ENCODE results near the gene SCN10A. TPM values are rescaled to one million over a fixed set of nuclear protein-coding genes. Genes with fewer than 3 reads are reported as not detected.
A peak's percentile ranks its signal among the peaks of the same experiment; 100 is the strongest.

Gene SCN10A
- total and polyA plus RNA-seq, 9 of the 15 experiments (the other 6 are each of a cell fraction or from before 2014, with no cell fraction given) = not detected

DNA sequence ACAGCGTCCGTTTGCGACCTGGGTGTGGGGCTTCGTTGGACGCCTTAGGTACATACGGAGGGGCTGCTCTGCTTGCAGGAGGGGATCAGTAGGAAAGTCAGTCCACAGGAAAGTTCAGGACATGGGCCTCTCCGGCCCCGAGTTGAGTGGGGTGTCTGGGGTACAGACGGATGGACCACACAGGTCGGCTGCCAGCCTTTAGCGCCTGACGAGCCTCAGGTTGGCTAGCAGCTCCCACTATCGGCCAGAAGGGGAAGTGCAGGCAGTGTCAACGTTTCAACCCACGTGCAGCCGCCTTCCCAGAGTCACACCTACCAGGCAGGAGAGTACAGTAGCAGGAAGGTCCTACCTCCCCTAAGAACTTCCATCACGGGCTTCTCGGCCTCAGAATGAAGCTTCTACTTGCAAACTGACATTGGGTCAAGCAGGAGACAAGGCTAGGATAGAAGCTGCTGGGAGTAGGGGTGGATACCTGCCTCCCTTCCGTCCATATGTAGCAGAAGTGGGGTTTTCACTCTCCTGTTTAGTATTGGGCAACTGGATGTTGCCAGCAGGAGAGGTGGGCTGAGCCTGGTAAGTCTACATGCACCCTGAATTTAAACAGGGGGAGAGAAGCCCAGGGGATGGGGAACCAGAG, 164.7 kb downstream of the SCN10A start (continued):
- TF ChIP-seq, protein P1, sequence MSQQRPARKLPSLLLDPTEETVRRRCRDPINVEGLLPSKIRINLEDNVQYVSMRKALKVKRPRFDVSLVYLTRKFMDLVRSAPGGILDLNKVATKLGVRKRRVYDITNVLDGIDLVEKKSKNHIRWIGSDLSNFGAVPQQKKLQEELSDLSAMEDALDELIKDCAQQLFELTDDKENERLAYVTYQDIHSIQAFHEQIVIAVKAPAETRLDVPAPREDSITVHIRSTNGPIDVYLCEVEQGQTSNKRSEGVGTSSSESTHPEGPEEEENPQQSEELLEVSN (IDR thresholded peaks at IDR 0.05; ENCODE audit: borderline replicate concordance in 1 of 2, extremely low read depth in 1 of 2, insufficient read depth in 1 of 2, insufficient read length in 1 of 2, low read depth in 1 of 2, low read length in 1 of 2, poor library complexity in 1 of 2, severe bottlenecking in 1 of 2) = peak; percentile 97 to 98
- TF ChIP-seq BDP1 (IDR thresholded peaks at IDR 0.05; ENCODE audit: insufficient read depth, insufficient read length) (no peak), ZKSCAN1 (IDR thresholded peaks at IDR 0.05; ENCODE audit: low read depth, low read length) (no peak), ZEB2 (IDR thresholded peaks at IDR 0.05) (no peak), NR3C1 (CRISPR knock-in tag; IDR thresholded peaks at IDR 0.05) (peak; percentile 18; the same call in 1 of the 2 replicates), JUND (IDR thresholded peaks at IDR 0.05; ENCODE audit: borderline replicate concordance, low read depth, low read length) (peak; percentile 24; the same call in 1 of the 2 replicates), JUND (tag; IDR thresholded peaks at IDR 0.05; ENCODE audit: borderline replicate concordance, low read depth, low read length) (peak; percentile 33; the same call in 1 of the 3 replicates), KAT8 (IDR thresholded peaks at IDR 0.05; ENCODE audit: low read depth) (no peak), KLF16 (IDR thresholded peaks at IDR 0.05) (peak; percentile 21; the same call in 1 of the 2 replicates), YY1 (IDR thresholded peaks at IDR 0.05; ENCODE audit: borderline replicate concordance in 1 of 3, control insufficient read depth in 1 of 3, extremely low read depth in 1 of 3, insufficient read depth in 3 of 3, insufficient read length in 1 of 3, insufficient replicate concordance in 2 of 3, low read depth in 1 of 3, low read length in 2 of 3) (peak in 1 of 3 experiments; percentile 30), CCNT2 (IDR thresholded peaks at IDR 0.05; ENCODE audit: borderline replicate concordance, extremely low read depth, insufficient read length, low read depth, low read length) (no peak), ZNF830 (CRISPR knock-in tag; IDR thresholded peaks at IDR 0.05) (0 out of 2 replicates have a peak, but pooled peaks have one; percentile 17), SMAD3 (CRISPR knock-in tag; conservative IDR thresholded peaks at IDR 0.05) (no peak), STAG1 (CRISPR knock-in tag; IDR thresholded peaks at IDR 0.05; ENCODE audit: borderline replicate concordance) (peak; percentile 53; the same call in 1 of the 2 replicates), NCOR1 (IDR thresholded peaks at IDR 0.05) (no peak)
- TF ChIP-seq, protein P2, sequence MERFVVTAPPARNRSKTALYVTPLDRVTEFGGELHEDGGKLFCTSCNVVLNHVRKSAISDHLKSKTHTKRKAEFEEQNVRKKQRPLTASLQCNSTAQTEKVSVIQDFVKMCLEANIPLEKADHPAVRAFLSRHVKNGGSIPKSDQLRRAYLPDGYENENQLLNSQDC (CRISPR knock-in tag; IDR thresholded peaks at IDR 0.05) = no peak
- TF ChIP-seq, protein P3, sequence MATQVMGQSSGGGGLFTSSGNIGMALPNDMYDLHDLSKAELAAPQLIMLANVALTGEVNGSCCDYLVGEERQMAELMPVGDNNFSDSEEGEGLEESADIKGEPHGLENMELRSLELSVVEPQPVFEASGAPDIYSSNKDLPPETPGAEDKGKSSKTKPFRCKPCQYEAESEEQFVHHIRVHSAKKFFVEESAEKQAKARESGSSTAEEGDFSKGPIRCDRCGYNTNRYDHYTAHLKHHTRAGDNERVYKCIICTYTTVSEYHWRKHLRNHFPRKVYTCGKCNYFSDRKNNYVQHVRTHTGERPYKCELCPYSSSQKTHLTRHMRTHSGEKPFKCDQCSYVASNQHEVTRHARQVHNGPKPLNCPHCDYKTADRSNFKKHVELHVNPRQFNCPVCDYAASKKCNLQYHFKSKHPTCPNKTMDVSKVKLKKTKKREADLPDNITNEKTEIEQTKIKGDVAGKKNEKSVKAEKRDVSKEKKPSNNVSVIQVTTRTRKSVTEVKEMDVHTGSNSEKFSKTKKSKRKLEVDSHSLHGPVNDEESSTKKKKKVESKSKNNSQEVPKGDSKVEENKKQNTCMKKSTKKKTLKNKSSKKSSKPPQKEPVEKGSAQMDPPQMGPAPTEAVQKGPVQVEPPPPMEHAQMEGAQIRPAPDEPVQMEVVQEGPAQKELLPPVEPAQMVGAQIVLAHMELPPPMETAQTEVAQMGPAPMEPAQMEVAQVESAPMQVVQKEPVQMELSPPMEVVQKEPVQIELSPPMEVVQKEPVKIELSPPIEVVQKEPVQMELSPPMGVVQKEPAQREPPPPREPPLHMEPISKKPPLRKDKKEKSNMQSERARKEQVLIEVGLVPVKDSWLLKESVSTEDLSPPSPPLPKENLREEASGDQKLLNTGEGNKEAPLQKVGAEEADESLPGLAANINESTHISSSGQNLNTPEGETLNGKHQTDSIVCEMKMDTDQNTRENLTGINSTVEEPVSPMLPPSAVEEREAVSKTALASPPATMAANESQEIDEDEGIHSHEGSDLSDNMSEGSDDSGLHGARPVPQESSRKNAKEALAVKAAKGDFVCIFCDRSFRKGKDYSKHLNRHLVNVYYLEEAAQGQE (IDR thresholded peaks at IDR 0.05; ENCODE audit: borderline replicate concordance) = peak; percentile 65
- TF ChIP-seq, protein P3 (CRISPR knock-in tag; IDR thresholded peaks at IDR 0.05; ENCODE audit: low read depth) = no peak
